Spleen (tissue), 7 donors: ENCODE measurements around the gene NGFR.

Experiments used
- CTCF ChIP-seq, 11 experiments: fragments of 200-600 bp in 7 of 11; fragments of 450-650 bp in 4 of 11; sonication (generic) in 4 of 11; IDR thresholded peaks in 8 of 11; conservative IDR thresholded peaks in 3 of 11; 1 replicate in 7 of 11; 2 replicates in 4 of 11; pipeline versions ENCODE4 v1.4.0 to v1.8.0; 2016 to 2021; ENCODE audit warnings: antibody characterized with exemption in 11 of 11, inconsistent platforms in 4 of 11, mild to moderate bottlenecking in 1 of 11
- POLR2A ChIP-seq, 3 donors: fragments of 450-650 bp; IDR thresholded peaks; one replicate each; pipeline ENCODE4 v1.5.1; 2017; ENCODE audit warnings: antibody characterized with exemption in 3 of 3, mild to moderate bottlenecking in 1 of 3
- POLR2AphosphoS5 ChIP-seq, 3 donors: sonication (generic); formaldehyde crosslinking; IDR thresholded peaks; one replicate each; pipeline ENCODE4 v1.5.1; 2017; ENCODE audit warnings: antibody characterized with exemption in 3 of 3
- donor health status: DM: no; HTN: no; CAD: no; lungs with moderate emphysema.
- donor health status: DM: no; HTN: no; CAD: no.
- donor health status: DM: no; HTN: no; CAD: no.

GRCh38 chr17:49473900-49474751 is 21.0 kb upstream of the NGFR start:
- TF ChIP-seq CTCF (IDR thresholded peaks at IDR 0.05 in 8 of 11, conservative IDR thresholded peaks at IDR 0.05 in 3 of 11) (no peak), POLR2A (IDR thresholded peaks at IDR 0.05) (no peak), POLR2AphosphoS5 (IDR thresholded peaks at IDR 0.05) (no peak)
